Activated naive CD8-positive, alpha-beta T cell treated with anti-CD3 and anti-CD28 coated beads for 36 hours (primary cell): Measurements from ENCODE around the gene ANKRD13B. TPM values are rescaled to one million over a fixed set of nuclear protein-coding genes. Genes with fewer than 3 reads are reported as not detected.

Experiments
- DNase-seq: peaks from one replicate; pipeline ENCODE4 v3.0.0; 2021
- H3K27ac Mint-ChIP-seq: one replicate; pipeline ENCODE4 v1.8.0; 2022; ENCODE audit warnings: mild to moderate bottlenecking, moderate library complexity, mixed read lengths
- H3K27me3 Mint-ChIP-seq: one replicate; pipeline ENCODE4 v1.8.0; 2022; ENCODE audit warnings: mild to moderate bottlenecking, mixed read lengths
- H3K36me3 Mint-ChIP-seq: one replicate; pipeline ENCODE4 v1.8.0; 2021; ENCODE audit warnings: mild to moderate bottlenecking, mixed read lengths
- H3K4me1 Mint-ChIP-seq: one replicate; pipeline ENCODE4 v1.8.0; 2021; ENCODE audit warnings: mixed read lengths
- H3K4me3 Mint-ChIP-seq: one replicate; pipeline ENCODE4 v1.8.0; 2022; ENCODE audit warnings: mild to moderate bottlenecking, moderate library complexity, mixed read lengths
- H3K9me3 Mint-ChIP-seq: one replicate; pipeline ENCODE4 v1.8.0; 2022; ENCODE audit warnings: mixed read lengths
- total RNA-seq, 2 experiments: library from RNA; stranded (reverse); gene quantifications; one replicate each; pipeline ENCODE4 v1.2.3, GENCODE V29; 2021

The ANKRD13B gene
- total RNA-seq, 2 experiments from 2014 or later = 17.9 to 20.8 TPM

DNA sequence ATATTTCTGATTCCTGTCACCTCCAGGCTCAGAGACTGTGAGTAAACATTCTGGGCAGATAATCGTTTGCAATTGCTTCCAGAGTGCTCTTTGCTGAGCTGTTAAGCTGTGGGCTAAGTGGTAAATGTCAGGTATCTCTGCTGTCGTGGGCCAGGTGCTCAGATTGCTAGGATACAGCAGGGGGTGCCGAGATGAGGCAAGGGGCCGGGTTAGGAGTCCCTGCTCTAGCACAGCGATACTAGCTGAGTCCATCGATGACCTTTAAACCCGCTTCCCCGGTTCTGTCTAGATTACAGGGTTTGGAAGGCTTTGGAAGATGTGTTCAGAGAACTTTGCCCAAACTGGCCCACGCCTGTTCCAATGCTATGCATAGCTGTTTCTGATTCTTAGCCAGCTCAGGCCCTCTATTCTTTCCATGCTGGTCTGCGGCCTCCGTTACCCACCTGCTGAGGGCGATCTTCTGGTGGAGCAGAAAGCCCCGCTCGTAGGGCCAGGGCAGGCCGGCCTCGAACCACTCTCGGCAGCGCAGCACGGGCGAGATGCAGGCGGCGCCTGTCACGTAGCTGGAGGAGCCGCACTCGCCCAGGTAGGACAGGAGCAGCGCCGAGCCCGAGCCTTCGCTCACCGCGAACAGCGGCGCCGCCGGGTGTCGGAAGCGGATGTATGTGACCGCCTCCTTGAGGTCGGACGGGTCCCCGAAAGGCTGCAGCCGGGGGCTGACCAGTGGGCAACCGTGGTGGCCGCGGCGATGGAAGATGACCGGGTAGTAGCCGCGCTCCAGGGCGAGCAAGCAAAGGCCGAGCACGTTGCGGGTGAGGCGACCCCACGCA lies 27.1 kb upstream of the ANKRD13B start:
- H3K27ac Mint-ChIP-seq = peak overlapping the region; percentile 87
- H3K9me3 Mint-ChIP-seq = no peaks in the 10 kb centered on the region
- H3K4me1 Mint-ChIP-seq = peaks cover 21% of the 10 kb centered on the region
- H3K36me3 Mint-ChIP-seq = peaks cover 13% of the 10 kb centered on the region
- H3K4me3 Mint-ChIP-seq = peak overlapping the region; percentile 91
- peak; percentile 73 for DNase-seq
- H3K27me3 Mint-ChIP-seq = no peaks in the 10 kb centered on the region

- Mint-ChIP-seq H3K27ac (peak within 1 kb of the TSS; percentile 91), H3K27me3 (no peaks in the 10 kb centered on the region), H3K9me3 (no peaks in the 10 kb centered on the region), H3K4me1 (peaks cover 21% of the 10 kb centered on the region), H3K36me3 (peaks cover 12% of the 10 kb centered on the region), H3K4me3 (peak within 1 kb of the TSS; percentile 92)
- peak; percentile 79 for DNase-seq
Observed at GRCh38 chr17:29566473-29567303, 26.2 kb upstream of the ANKRD13B start, which contains the start of gene ABHD15. TSS of gene ABHD15 (minus strand) at chr17:29567037. CDS start at chr17:29566966, 71 bp downstream.

DNA sequence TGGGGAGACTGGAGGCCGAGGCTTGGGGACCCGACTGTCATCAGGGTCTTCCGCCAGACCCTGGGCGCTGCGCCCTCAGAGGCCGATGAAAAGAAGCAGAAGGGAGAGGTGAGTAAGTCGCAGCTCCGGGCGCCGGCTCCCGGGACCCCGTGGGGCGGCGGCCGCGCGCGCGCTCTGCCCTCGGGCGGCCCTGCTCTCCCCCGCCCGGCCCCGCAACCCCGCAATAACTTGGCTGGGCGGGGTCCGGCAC lies 25.7 kb upstream of the ANKRD13B start:
- DNase-seq = no peak
- Mint-ChIP-seq H3K27me3 (no peaks in the 10 kb centered on the region), H3K36me3 (peaks cover 8% of the 10 kb centered on the region), H3K4me1 (peaks cover 18% of the 10 kb centered on the region), H3K9me3 (no peaks in the 10 kb centered on the region), H3K27ac (peak overlapping the region; percentile 91), H3K4me3 (peak overlapping the region; percentile 92)

DNA sequence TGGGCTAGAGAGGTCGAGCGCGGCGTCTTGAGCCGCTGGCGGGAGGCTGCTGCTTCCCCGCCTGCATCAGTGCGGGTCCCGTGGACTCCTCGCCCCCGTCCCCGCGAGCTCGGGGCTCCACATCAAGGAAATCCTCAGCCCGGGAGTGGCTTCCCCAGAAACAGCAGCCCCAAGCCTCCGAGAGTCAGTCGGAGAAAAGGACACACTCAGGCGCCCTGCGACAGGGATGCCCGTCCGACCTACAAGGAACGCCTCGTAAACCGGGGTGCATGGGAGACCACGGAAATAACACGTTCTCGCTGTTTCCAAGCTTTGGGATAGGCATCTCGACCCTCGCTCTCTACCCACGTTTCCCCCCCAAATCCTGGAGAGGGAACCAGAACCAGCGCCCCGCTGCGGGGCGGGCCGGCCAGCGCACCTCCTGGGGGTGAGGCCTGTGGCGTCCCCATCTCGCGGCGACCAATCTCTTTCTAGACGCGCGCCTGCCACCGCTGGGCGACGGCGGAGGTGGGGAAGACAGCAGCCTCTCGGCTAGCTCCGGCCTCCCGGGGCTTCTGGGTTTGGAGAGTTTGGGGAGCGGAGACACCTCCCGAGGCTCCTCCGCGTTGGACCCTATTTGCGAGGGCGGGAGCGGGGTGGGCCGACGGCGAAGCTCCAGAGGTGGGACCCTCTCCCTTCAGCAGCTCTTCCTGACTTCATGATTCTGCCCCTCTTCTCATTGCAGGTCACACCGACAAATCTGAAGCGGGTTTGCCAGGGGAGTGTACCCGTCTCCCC lies 25.2 kb upstream of the ANKRD13B start:
- Mint-ChIP-seq H3K27me3 (no peaks in the 10 kb centered on the region), H3K27ac (peak overlapping the region; percentile 91), H3K4me3 (peak overlapping the region; percentile 92), H3K9me3 (no peaks in the 10 kb centered on the region), H3K36me3 (peaks cover 8% of the 10 kb centered on the region), H3K4me1 (peaks cover 18% of the 10 kb centered on the region)
- peak; percentile 87 for DNase-seq

DNA sequence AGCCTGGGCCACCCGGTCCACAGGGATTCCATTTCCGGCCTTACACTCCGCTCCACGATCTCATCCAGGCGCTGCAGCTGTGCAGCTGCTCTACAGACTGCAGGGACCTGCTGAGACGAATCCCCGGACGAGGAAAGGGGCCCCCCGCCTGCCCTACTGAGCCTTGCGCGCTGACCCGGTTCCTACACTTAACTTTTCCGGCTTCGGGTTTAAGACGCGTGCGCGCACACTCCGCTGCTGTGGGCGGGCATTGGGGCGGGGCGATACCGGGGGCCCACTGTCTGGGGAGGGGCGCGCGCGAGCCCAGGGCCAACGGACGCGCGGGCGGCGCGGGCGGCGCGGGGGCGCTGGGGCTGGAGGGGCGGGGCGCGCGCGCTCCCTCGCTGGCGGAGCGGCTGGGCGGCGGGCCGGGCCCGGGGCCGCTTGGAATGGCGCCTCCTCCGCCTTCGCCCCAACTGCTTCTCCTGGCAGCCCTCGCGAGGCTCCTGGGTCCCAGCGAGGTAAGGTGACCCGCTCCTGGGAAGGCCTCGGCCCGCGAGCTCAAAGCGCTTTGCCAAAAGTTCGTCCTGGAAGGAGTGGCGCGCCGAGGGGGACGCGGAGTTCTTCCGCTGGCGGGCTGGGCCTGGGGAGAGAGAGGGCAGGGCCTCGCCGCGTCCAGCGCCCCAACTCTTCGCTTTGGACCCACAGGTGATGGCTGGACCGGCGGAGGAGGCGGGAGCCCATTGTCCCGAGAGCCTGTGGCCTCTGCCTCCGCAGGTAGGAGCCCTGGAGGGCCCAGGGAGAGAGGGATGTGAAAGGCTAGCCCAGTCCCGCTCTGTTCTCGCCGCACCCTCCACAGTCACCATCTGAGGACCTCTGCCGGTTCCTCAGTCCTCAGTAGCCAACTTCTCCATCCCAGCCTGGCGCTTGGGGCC lies 24.3 kb upstream of the ANKRD13B start, which contains the start of gene TP53I13:
Gene TP53I13 (plus strand): TSS at position 371 of the 914 bp plus-strand sequence. CDS start 58 bp downstream, at position 429.
- Mint-ChIP-seq H3K4me3 (peak within 1 kb of the TSS; percentile 92), H3K4me1 (peaks cover 25% of the 10 kb centered on the region), H3K27me3 (no peaks in the 10 kb centered on the region), H3K9me3 (no peaks in the 10 kb centered on the region), H3K27ac (peak within 1 kb of the TSS; percentile 91), H3K36me3 (peaks cover 13% of the 10 kb centered on the region)
- peak; percentile 86 for DNase-seq

- DNase-seq = no peak
- Mint-ChIP-seq H3K4me1 (peaks cover 25% of the 10 kb centered on the region), H3K9me3 (no peaks in the 10 kb centered on the region), H3K27ac (no peak overlapping the region), H3K36me3 (peaks cover 12% of the 10 kb centered on the region), H3K4me3 (peak overlapping the region; percentile 71), H3K27me3 (no peaks in the 10 kb centered on the region)
Observed at GRCh38 chr17:29569245-29569950, 23.5 kb upstream of the ANKRD13B start.

- peaks cover 23% of the 10 kb centered on the region for H3K4me1 Mint-ChIP-seq
- H3K9me3 Mint-ChIP-seq = no peaks in the 10 kb centered on the region
- no peak for DNase-seq
Observed at GRCh38 chr17:29570521-29570920, 22.4 kb upstream of the ANKRD13B start.

DNA sequence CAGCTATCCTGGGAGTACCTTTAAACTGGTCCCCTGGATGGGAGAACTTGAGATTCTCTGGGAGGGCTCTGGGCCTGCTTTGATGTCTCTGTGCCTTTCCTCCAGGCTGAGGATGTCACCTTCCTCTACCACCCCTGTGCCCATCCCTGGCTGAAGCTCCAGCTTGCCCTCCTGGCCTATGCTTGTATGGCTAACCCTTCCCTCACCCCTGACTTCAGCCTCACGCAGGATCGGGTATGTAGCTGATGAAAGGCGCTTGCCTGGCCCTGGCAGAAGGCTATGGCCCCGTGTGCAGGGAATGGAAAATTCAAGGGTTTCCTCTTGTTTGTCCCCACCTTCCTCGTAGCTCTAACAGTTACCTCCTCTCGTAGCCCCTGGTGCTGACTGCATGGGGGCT lies 21.4 kb upstream of the ANKRD13B start:
- Mint-ChIP-seq H3K4me3 (no peak overlapping the region), H3K27me3 (no peaks in the 10 kb centered on the region), H3K36me3 (peaks cover 13% of the 10 kb centered on the region), H3K27ac (no peak overlapping the region), H3K4me1 (peaks cover 17% of the 10 kb centered on the region), H3K9me3 (no peaks in the 10 kb centered on the region)
- DNase-seq = no peak

More at GRCh38 chr17:29570521-29570920, 22.4 kb upstream of the ANKRD13B start:
- H3K27ac Mint-ChIP-seq = no peak overlapping the region
- H3K36me3 Mint-ChIP-seq = peaks cover 13% of the 10 kb centered on the region
- H3K27me3 Mint-ChIP-seq = no peaks in the 10 kb centered on the region
- no peak overlapping the region for H3K4me3 Mint-ChIP-seq

GRCh38 chr17:29571883-29572681 lies 20.9 kb upstream of the ANKRD13B start:
- peaks cover 17% of the 10 kb centered on the region for H3K4me1 Mint-ChIP-seq
- DNase-seq = no peak
- H3K27me3 Mint-ChIP-seq = no peaks in the 10 kb centered on the region
- no peak overlapping the region for H3K27ac Mint-ChIP-seq
- H3K4me3 Mint-ChIP-seq = no peak overlapping the region
- peaks cover 13% of the 10 kb centered on the region for H3K36me3 Mint-ChIP-seq
- H3K9me3 Mint-ChIP-seq = no peaks in the 10 kb centered on the region

GRCh38 chr17:29572691-29573557 lies 20.0 kb upstream of the ANKRD13B start:
- H3K27me3 Mint-ChIP-seq = no peaks in the 10 kb centered on the region
- H3K4me3 Mint-ChIP-seq = no peak overlapping the region
- DNase-seq = peak; percentile 80
- peaks cover 16% of the 10 kb centered on the region for H3K36me3 Mint-ChIP-seq
- peaks cover 17% of the 10 kb centered on the region for H3K4me1 Mint-ChIP-seq
- no peak overlapping the region for H3K27ac Mint-ChIP-seq
- H3K9me3 Mint-ChIP-seq = no peaks in the 10 kb centered on the region

GRCh38 chr17:29573558-29573869 lies 19.4 kb upstream of the ANKRD13B start:
- H3K27me3 Mint-ChIP-seq = no peaks in the 10 kb centered on the region
- H3K27ac Mint-ChIP-seq = no peak overlapping the region
- H3K4me1 Mint-ChIP-seq = peaks cover 17% of the 10 kb centered on the region
- no peak for DNase-seq
- peaks cover 16% of the 10 kb centered on the region for H3K36me3 Mint-ChIP-seq
- no peaks in the 10 kb centered on the region for H3K9me3 Mint-ChIP-seq
- no peak overlapping the region for H3K4me3 Mint-ChIP-seq
